ENCODE results near the gene REXO1. TPM values are rescaled to one million over a fixed set of nuclear protein-coding genes. Genes with fewer than 3 reads are reported as not detected.

Gene REXO1
- total and polyA plus RNA-seq, 9 of the 15 experiments (the other 6 are each of a cell fraction or from before 2014, with no cell fraction given) = 0.04 to 63.3 (median 15.8) TPM

DNA sequence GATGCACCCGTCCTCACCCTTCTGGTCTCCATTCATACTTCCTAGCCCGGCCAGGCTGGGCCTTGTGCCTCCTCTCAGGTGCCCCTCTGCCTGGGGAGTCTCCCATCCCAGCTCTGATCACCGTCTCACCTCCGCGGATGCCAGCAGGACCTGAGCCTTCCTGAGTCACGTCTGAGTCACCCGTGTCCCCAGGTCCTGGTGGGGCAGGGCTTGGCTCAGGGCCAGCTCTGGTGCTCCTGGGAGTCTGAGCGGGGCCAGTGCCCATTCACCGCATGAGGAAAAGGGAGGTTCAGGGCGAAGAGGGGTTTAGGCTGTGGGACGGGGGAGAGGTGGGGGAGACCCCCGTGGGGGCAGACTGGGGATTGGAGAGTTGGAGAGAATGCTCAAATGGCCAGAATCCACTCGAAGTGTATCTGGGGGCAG lies 36.8 kb downstream of the REXO1 start (continued):
- TF ChIP-seq, protein P1, sequence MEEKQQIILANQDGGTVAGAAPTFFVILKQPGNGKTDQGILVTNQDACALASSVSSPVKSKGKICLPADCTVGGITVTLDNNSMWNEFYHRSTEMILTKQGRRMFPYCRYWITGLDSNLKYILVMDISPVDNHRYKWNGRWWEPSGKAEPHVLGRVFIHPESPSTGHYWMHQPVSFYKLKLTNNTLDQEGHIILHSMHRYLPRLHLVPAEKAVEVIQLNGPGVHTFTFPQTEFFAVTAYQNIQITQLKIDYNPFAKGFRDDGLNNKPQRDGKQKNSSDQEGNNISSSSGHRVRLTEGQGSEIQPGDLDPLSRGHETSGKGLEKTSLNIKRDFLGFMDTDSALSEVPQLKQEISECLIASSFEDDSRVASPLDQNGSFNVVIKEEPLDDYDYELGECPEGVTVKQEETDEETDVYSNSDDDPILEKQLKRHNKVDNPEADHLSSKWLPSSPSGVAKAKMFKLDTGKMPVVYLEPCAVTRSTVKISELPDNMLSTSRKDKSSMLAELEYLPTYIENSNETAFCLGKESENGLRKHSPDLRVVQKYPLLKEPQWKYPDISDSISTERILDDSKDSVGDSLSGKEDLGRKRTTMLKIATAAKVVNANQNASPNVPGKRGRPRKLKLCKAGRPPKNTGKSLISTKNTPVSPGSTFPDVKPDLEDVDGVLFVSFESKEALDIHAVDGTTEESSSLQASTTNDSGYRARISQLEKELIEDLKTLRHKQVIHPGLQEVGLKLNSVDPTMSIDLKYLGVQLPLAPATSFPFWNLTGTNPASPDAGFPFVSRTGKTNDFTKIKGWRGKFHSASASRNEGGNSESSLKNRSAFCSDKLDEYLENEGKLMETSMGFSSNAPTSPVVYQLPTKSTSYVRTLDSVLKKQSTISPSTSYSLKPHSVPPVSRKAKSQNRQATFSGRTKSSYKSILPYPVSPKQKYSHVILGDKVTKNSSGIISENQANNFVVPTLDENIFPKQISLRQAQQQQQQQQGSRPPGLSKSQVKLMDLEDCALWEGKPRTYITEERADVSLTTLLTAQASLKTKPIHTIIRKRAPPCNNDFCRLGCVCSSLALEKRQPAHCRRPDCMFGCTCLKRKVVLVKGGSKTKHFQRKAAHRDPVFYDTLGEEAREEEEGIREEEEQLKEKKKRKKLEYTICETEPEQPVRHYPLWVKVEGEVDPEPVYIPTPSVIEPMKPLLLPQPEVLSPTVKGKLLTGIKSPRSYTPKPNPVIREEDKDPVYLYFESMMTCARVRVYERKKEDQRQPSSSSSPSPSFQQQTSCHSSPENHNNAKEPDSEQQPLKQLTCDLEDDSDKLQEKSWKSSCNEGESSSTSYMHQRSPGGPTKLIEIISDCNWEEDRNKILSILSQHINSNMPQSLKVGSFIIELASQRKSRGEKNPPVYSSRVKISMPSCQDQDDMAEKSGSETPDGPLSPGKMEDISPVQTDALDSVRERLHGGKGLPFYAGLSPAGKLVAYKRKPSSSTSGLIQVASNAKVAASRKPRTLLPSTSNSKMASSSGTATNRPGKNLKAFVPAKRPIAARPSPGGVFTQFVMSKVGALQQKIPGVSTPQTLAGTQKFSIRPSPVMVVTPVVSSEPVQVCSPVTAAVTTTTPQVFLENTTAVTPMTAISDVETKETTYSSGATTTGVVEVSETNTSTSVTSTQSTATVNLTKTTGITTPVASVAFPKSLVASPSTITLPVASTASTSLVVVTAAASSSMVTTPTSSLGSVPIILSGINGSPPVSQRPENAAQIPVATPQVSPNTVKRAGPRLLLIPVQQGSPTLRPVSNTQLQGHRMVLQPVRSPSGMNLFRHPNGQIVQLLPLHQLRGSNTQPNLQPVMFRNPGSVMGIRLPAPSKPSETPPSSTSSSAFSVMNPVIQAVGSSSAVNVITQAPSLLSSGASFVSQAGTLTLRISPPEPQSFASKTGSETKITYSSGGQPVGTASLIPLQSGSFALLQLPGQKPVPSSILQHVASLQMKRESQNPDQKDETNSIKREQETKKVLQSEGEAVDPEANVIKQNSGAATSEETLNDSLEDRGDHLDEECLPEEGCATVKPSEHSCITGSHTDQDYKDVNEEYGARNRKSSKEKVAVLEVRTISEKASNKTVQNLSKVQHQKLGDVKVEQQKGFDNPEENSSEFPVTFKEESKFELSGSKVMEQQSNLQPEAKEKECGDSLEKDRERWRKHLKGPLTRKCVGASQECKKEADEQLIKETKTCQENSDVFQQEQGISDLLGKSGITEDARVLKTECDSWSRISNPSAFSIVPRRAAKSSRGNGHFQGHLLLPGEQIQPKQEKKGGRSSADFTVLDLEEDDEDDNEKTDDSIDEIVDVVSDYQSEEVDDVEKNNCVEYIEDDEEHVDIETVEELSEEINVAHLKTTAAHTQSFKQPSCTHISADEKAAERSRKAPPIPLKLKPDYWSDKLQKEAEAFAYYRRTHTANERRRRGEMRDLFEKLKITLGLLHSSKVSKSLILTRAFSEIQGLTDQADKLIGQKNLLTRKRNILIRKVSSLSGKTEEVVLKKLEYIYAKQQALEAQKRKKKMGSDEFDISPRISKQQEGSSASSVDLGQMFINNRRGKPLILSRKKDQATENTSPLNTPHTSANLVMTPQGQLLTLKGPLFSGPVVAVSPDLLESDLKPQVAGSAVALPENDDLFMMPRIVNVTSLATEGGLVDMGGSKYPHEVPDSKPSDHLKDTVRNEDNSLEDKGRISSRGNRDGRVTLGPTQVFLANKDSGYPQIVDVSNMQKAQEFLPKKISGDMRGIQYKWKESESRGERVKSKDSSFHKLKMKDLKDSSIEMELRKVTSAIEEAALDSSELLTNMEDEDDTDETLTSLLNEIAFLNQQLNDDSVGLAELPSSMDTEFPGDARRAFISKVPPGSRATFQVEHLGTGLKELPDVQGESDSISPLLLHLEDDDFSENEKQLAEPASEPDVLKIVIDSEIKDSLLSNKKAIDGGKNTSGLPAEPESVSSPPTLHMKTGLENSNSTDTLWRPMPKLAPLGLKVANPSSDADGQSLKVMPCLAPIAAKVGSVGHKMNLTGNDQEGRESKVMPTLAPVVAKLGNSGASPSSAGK (IDR thresholded peaks at IDR 0.05) = no peak
- TF ChIP-seq FOS (IDR thresholded peaks at IDR 0.05; ENCODE audit: extremely low read depth, insufficient read length) (peak; percentile 45), MTA1 (IDR thresholded peaks at IDR 0.05; ENCODE audit: borderline replicate concordance) (peak; percentile 33; the same call in 1 of the 2 replicates), HEY1 (CRISPR knock-in tag; IDR thresholded peaks at IDR 0.05; ENCODE audit: borderline replicate concordance) (no peak), GATAD2A (IDR thresholded peaks at IDR 0.05) (peak; percentile 13; the same call in 1 of the 2 replicates), ARID1B (IDR thresholded peaks at IDR 0.05) (peak; percentile 74), ELF4 (CRISPR knock-in tag; IDR thresholded peaks at IDR 0.05) (no peak), POLR3G (IDR thresholded peaks at IDR 0.05; ENCODE audit: extremely low read depth, insufficient read length, insufficient replicate concordance) (no peak), XRCC5 (IDR thresholded peaks at IDR 0.05; ENCODE audit: low read depth, low read length) (no peak), MTA2 (IDR thresholded peaks at IDR 0.05; ENCODE audit: low read depth) (0 out of 2 replicates have a peak, but pooled peaks have one; percentile 8), ZNF77 (CRISPR knock-in tag; IDR thresholded peaks at IDR 0.05) (no peak)
- TF ChIP-seq, protein P2, sequence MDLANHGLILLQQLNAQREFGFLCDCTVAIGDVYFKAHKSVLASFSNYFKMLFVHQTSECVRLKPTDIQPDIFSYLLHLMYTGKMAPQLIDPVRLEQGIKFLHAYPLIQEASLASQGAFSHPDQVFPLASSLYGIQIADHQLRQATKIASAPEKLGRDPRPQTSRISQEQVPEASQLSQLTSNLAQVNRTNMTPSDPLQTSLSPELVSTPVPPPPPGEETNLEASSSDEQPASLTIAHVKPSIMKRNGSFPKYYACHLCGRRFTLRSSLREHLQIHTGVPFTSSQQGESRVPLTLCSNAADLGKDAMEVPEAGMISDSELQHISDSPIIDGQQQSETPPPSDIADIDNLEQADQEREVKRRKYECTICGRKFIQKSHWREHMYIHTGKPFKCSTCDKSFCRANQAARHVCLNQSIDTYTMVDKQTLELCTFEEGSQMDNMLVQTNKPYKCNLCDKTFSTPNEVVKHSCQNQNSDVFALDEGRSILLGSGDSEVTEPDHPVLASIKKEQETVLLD (IDR thresholded peaks at IDR 0.05) = peak; percentile 77
- TF ChIP-seq, protein P3, sequence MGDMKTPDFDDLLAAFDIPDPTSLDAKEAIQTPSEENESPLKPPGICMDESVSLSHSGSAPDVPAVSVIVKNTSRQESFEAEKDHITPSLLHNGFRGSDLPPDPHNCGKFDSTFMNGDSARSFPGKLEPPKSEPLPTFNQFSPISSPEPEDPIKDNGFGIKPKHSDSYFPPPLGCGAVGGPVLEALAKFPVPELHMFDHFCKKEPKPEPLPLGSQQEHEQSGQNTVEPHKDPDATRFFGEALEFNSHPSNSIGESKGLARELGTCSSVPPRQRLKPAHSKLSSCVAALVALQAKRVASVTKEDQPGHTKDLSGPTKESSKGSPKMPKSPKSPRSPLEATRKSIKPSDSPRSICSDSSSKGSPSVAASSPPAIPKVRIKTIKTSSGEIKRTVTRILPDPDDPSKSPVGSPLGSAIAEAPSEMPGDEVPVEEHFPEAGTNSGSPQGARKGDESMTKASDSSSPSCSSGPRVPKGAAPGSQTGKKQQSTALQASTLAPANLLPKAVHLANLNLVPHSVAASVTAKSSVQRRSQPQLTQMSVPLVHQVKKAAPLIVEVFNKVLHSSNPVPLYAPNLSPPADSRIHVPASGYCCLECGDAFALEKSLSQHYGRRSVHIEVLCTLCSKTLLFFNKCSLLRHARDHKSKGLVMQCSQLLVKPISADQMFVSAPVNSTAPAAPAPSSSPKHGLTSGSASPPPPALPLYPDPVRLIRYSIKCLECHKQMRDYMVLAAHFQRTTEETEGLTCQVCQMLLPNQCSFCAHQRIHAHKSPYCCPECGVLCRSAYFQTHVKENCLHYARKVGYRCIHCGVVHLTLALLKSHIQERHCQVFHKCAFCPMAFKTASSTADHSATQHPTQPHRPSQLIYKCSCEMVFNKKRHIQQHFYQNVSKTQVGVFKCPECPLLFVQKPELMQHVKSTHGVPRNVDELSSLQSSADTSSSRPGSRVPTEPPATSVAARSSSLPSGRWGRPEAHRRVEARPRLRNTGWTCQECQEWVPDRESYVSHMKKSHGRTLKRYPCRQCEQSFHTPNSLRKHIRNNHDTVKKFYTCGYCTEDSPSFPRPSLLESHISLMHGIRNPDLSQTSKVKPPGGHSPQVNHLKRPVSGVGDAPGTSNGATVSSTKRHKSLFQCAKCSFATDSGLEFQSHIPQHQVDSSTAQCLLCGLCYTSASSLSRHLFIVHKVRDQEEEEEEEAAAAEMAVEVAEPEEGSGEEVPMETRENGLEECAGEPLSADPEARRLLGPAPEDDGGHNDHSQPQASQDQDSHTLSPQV (IDR thresholded peaks at IDR 0.05) = no peak

Measured in K562 (cell line).